Stimulated activated CD8-positive, alpha-beta memory T cell treated with anti-CD3 and anti-CD28 coated beads, Interleukin-7, amount 100 ng/mL, for 1 hour (primary cell): Measurements from ENCODE around the gene MICALL2.

Experiments
- DNase-seq, 2 donors: peaks; one replicate each; pipeline ENCODE4 v3.0.0-alpha.2; 2020; ENCODE audit warnings: low read depth in 2 of 2

Gene MICALL2

DNA sequence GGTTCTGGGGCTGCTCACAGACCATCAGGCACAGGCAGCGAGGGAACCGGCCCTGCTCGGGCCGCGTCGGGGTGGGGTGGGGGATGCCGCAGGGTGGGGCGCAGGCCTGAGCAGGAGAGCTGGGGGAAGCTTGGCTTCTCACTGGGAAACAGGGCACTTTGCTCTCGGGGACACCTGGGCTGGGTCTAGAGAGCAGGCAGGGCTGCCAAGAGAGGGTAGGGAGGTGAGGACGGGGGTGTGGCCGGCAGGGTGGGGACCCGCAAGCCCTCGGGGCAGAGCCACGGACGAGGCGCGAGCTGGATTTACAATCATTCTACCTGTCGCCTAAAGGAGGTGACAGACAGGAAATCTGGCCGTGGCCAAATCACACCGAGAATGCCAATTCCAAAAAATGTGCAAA lies 33.9 kb upstream of the MICALL2 start:
- no peak for DNase-seq

DNA sequence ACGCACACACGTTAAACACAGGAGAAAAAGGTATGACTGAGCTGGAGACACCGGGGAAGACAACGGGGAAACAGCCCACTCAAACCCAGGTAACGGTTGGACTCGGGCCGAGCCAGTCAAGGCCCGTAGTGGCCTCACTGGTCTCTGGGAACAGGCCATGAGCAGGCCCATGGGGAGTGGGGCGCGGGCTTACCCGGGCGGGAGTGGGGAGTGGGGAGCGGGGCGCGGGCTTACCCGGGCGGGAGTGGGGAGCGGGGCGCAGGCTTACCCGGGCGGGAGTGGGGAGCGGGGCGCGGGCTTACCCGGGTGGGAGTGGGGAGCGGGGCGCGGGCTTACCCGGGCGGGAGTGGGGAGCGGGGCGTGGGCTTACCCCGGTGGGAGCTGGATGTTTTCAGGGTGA lies 33.4 kb upstream of the MICALL2 start:
- DNase-seq = no peak

DNA sequence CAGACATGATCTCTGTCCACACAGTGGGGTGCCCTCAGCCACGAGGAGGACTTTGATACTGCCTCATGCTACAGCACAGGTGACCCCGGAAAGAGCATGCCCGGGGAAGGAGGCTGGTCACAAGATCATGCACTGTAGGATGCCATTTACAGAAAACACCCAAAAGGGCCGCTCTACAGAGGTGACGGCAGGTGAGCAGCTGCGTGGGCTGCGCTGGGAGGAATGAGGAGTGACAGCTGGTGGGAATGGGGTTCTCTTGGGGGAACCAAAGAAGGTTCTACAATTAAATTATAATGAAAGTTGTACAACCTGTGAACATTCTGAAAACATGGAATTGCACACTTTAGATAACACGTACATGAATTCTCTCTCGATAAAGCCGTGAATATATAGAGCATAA lies 33.0 kb upstream of the MICALL2 start:
- DNase-seq = no peak

DNA sequence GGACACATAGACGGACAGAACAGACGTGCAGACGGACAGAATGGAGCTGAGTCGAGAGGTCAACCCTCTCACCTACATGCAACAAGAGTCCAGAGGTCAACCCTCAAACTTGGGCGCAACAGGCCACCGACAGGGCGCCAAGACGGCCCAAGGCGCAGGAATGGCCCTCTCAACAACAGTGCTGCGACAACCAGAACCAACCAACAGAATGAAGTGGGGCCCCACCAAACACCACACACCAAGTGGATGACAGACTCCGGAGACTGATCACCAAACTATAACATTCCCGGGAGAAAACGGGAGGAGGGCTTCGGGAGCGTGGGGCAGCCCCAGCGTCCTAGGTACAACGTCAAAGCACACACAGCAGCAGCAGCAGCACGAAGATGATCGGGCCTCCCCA lies 31.6 kb upstream of the MICALL2 start:
- DNase-seq = no peak

DNA sequence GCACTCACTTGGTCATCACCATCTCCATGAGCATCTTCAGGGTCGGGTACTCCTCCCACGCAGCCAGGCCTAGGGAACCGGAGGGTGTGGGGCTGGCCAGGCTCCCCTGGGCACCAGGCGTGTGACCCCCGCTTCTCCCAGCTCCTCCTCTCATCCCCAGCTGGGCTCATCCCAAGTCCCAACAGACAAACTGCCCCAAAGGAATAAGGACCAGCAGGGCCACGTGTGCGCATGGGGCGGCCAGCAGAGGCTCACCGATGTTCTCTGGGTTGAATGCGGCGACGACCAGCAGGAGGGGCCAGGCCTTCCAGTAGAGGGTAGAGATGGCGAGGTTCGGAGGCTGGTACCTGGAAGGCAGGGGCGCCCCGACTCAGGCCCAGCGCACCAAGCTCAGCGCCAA lies 30.1 kb upstream of the MICALL2 start:
- DNase-seq = no peak

DNA sequence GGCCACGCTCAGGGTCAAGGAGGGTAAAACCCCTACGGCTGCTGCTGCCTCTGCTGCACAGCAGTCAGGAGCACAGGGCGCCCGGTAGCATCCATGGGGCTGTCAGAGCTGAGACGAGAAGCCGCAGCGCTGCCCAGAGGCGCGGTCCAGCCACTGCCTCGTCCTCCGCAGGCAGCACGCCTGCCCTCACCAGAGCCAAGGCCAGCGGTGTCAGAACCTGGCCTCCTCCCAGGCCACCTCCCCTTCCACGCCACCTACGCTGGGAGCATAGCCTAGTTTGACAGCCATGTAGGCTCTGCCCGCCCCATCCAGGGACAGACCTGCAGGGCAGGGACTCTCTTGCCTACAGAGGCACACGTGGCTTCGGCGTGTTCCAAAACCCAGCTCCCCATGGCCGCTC lies 28.7 kb upstream of the MICALL2 start:
- DNase-seq = no peak

DNA sequence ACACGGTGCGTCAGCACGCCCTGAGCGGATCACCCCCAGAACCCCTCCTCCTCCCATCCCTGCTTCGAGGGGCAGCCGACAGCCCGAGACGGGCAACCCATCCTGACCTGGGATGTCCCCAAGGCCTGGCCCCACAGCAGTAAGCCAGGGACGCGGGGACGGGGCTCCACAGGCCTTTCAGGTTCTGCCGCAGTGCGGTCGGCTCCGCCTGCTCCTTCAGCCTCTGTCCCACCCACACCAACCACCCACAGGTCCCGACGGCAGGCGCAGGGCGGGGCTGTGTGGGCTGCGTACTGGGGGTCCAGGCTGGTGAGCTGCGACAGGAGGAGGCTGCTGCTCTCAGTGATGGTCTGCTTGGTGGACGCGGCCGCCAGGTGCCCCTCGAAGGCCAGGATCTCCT lies 28.2 kb upstream of the MICALL2 start:
- no peak for DNase-seq

DNA sequence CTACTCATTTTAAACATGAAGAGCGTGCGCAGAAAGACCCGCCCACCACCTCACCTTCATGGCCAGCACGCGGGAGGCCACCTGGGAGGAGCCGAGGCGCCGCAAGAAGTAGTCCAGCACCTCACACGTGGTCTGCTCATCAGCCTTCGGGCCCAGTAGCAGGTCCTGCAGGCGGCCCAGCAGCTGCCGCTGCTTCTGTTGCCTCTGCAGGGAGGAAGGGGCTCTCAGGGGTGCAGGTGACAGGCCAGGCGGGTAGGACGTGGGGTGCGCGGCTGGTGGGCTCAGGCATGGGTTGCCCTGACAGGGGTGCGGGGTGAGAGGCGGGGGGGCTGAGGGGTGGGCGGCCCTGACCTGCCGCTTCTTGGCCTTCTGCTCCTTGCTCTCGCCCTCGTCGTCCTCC lies 27.3 kb upstream of the MICALL2 start:
- no peak for DNase-seq

DNA sequence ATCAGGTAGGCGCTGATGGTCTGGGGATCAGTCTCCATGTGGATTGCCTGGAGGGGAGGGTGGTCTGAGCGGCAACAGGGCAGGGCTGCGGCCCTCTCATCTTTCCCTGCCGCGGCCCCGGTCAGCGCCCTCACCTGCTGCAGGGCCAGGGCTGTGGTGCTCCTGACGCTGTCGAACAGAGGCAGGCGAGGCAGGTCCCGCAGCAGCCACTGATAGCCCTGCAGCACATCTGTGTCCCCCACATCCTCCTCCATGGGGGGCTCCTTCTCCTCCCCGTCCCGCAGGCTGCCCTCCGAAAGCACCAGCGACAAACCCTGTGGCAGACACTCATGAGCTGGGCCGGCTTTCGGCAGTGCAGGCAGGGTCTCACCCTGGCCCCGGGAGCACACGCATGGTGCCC lies 25.9 kb upstream of the MICALL2 start:
- no peak for DNase-seq

DNA sequence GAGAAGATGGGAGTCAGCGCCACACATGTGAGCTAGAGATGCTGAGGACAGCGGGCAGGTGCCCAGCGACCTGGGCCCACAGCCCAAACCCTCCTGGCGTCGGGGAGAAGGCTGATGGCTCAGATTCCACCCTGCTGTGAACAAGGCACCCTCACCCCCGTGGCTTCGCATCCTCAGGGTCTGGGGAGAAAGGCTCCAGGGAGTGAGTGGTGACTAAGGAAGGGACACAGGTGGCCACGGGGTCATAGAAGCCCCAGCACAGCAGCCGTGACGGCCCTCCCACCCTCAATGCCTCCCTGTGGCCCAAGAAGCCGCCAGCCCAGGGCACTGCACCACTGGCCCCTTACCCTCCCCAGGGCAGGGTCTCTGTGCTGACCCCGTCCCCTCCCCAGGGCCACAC lies 25.3 kb upstream of the MICALL2 start:
- DNase-seq = no peak

DNA sequence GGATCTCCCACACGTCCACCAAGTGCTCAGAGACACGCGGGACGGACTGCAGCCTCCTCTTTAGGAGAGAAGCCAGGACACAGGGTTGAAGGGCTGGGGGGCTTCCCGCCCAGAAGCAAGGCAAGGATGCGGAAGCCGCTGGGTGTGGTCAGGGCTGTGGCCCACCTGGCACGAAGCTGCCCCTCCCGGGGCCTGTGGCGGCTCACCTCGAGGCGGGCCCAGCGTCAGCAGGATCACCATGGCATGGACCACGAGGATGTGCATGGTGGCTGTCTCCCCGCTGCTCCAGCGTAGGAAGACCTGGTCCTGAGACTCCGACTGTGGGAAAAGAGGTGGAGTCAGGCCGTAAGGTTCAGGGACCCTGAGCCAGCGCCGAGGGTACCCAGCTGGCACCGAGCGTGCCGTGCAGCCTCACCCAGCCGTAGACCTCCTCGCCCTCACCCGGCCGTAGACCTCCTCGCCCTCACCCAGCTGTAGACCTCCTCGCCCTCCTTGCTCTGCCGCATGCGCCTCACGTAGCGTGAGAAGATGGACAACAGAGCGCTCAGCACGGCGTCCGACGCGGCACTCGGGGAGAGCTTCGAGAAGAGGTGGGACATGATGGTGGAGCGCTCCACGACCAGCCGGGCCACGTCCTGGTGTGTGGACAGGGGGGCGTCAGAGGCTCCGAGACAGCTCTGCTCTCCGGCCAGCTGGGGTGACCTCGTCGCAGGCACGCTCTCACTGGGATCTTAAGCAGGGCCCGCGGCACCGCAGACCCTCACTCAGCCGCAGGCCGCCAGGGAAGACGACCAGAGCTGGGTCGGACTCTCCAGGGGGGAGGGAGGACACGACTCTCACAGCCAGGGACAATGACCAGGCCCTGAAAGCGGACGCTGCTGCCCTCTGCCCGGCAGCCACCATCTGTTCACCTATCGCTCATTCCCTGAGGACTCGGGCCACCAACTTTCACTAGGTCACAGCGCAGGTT lies 24.6 kb upstream of the MICALL2 start:
- no peak for DNase-seq

DNA sequence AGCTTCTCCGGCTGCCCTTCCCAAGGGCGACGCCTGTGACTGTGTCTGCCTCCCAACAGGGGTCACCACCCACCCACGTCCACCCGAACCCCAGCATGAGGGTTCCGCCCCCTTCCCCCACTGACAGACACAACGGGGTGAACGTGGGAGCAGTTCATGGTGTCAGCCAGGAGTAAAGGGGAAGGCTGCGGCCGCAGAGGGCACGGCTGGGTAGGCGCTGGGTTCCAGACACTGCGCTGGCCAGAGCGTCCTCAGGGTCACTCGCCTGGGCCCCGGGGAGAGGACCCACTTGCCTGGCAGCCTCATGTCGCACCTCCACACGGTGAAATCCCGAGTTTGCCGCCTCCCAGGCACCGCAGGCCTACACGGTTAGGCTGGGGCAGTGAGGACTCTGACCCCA lies 23.8 kb upstream of the MICALL2 start:
- DNase-seq = no peak

DNA sequence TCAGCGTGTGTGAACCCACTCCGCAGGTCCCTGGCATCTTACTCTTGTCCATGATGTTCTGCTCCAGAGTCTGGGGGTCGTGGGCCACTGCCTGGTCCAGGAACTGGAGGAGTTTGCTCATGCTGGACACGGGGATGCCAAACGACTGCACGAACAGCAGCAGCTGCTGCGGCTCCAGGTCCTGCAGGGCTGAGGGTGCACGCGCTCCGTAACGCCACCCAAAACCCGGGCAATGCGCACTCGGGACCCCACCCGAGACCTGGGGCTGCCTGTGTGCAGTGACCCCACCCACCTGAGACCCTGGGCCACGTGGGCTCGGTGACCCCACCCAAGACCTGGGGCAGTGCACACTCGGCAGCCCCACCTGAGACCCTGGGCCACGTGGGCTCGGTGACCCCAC lies 22.0 kb upstream of the MICALL2 start:
- no peak for DNase-seq

DNA sequence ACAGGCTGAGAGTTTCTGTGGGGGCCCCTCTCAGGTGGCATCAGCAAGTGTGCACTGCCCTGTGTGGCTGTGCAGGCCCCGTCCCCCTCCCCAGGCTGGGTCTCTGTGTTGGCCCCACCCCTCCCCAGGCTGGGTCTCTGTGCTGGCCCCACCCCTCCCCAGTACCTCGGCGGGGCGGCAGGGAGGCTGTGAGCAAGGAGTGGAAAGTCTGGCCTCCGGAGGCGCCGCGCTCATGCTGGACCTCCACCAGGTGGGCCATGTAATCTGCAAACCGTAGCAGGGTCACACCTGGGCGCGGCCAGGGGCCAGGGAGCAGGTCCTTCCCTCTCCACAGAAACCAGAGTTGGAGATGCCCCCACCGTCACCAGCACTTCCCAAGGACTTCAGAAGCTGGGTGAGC lies 21.4 kb upstream of the MICALL2 start:
- no peak for DNase-seq

DNA sequence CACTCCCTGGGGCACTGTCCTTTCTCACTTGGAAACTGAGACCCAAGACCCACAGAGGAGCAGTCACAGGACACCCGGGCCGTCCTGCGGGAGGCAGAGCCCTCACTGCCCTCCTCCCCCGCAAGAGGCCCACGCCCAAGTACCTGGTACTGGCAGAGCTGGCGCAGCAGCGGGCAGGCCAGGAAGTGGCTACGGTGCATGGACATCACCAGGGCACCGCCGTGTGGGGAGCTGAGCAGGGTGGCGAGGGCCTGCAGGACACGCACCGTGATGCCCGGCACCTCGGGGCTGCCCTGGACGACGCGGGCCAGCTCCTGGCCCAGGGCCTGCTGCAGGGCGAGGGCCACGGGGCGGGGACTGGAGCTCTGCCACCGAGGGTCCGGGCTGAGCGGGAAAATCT lies 20.0 kb upstream of the MICALL2 start:
- no peak for DNase-seq

DNA sequence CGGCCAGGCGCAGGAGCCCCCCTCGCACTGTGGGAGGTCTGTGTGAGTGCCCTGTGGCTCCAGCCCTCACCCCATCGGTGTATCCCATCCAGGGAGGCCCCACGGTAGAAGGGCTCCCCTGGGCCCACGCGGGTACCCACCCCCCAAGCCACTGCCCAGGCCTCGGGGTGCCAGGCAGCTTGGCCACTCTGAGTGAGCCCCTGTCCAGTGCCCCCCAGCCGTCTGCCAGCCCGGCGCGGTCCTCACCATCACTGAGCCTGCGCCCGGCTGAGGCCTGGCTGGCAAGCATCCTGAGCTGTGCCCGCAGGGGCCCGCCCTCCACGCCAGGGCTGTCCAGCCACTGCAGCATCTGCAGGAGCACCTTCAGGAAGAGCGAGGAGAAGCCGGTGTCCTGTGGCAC lies 19.2 kb upstream of the MICALL2 start:
- no peak for DNase-seq

DNA sequence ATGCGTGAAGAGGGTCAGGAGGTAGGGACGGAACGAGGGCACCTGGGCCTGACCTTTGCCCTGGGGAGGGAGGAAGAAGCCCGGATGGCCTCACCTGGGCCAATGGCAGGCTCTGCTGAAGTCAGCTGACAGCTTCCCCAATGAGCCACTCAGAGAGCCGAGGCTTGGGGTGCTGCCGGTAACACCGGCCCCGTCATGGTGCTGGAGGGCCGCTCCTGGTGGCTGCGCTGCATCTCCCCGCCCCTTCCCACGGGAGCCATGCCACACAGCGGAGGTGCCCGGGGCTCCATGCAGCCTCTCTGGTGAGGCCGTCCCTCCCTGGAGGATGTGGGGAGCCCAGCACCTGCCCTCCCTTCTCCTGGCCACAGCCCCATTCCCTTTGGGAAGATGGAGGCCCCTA lies 17.6 kb upstream of the MICALL2 start:
- no peak for DNase-seq

DNA sequence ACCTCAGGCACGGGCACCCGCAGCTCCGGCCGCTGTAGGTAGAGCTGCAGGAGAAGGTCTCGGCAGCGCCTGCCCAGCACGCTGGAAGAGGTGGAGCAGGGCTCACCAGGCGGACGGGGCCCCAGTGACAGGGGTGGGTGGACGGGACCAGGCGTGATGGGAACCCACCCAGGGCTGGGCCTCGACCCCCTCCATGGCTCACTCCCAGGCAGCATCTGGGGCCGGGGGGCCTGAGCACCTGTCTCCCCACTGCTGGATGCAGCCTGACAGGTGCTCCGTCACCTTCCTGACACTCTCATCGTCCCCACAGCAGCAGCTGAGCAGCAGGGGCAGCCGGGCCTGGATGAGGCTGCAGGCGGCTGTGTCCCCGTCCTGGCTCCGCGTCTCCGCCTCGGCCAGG lies 16.7 kb upstream of the MICALL2 start:
- DNase-seq = no peak

DNA sequence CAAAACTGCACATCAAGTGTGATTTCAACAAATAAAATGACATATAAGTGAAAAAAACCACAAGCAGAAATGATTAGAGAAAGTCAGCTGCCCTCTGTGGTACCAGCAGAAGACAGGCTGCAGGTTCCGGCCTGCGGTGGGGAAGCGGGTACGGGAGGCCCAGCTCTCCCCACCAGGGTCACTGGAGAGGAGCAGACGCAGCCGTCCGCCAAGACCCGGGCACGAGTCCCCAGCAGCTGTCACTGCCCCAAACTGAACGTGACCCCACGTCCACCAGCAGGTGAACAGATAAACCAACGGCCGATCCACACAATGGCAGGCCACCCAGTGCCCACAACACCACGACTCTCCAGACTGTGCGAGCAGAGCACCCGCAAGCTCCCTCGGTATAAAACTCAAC lies 16.1 kb upstream of the MICALL2 start:
- DNase-seq = no peak

DNA sequence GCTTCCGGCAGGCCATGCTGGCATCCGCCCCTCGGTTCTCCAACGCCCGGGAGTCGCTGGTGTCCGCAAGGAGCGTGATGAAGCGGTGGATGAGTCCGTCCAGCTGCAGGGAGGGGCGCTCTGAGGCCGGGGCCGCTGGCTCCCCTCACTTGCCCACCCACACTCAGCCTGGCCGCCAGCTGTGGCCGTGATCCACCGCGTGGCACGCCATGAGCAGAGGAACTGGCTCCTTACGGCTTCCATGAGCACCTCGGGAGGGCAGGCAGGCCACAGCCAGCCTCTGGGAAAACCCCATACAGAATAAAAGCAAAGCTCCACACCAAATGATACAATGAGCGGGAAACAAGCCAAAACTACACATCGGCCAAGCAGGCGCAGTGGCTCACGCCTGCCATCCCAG lies 15.5 kb upstream of the MICALL2 start:
- DNase-seq = no peak

DNA sequence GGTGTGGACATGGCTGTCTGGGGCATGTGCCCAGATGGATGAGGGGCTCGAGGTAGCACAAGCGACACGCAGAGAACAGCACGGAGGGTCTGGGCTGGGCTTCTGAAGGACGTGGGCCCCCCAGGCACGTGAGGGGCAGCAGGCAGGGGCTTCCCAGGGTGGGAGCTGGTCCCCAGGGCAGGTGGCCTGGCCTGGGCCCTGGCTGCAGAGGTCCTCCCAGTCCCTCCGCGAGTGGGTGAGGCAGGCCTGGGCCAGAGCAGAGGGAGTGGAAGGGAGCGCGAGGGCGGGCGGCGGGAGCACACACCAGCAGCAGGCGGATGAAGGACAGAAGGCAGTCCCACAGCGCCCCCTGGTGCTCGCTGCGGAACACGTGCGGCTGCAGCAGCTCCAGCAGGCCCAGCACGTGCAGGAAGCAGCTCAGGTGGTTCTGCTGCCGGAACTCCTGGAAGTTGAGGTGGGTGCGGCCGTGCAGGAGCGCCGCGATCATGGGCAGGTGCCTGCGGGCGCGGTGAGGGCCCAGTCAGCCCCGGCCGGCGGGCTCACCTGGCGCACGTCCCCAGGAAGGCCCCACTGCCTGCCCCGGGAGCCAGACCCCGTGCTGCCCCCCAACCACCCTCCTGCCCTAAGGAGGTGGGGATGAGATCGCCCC lies 14.7 kb upstream of the MICALL2 start:
- peak; percentile 63 to 71 for DNase-seq

DNA sequence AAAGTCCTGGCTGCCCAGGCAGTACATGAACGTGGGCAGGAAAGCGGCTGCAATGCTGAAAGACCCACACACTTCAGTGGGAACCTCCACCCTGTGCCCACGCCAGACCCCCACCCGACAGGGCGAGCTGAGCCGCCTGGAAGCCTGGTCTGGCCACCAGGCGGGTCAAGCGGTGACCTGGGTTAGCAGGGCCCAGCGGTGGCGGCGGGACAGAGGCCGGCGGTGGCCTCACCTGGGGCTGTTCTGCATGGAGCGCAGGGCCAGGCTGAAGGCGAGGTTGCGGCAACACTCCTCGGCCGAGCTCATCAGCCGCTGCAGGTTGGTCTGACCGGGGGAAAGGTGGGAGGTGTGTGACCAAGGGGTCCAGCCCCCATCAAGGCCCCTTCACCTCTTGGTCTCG lies 11.6 kb upstream of the MICALL2 start:
- DNase-seq = no peak

DNA sequence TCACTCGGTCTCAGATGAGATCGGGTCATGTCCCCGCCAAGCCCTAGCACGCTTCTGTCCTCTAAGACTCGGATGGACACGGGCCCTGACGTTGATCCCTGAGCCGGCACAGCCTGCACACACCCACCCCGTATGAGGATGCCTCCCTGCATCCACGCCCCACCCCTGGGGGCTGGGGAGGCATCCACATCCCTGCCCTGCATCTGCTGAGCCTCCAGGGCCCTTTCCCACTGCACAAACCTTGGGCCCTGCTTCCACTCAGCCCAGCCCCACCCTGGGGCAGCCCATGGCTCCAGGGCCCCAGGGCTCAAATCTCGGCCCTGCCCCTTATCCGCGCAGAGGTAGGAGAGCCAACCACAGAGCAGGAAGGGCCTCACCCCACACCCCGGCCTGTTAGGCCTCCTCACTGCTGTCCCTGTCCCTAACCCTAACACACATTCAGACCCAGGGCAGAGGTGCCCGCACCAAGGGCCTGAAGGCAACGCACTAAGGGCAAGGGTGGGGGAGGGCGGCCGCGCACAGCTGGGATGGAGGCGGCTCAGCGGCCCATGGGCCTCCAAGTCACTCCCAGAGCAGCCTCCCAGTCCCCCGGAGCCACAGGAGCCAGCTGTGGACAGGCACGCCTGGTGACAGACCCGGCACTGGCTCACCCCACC lies 9.5 kb upstream of the MICALL2 start:
- no peak for DNase-seq
